Panc1 (cell line): ENCODE data around the gene NTNG1.

Experiments
- POLR2AphosphoS5 ChIP-seq: IDR thresholded peaks from 2 replicates; pipeline ENCODE4 v1.6.1; 2012; ENCODE audit warnings: mild to moderate bottlenecking, low read depth, low read length, moderate library complexity
- SIN3A ChIP-seq: IDR thresholded peaks from 2 replicates; pipeline ENCODE4 v1.6.1; 2012; ENCODE audit warnings: low read depth, mild to moderate bottlenecking, low read length, moderate library complexity, borderline replicate concordance; ENCODE audit not compliant: insufficient read depth
- TCF7L2 ChIP-seq: IDR thresholded peaks from 2 replicates; pipeline ENCODE4 v1.6.1; 2011; ENCODE audit warnings: mild to moderate bottlenecking, low read depth, low read length, inconsistent platforms
- TF ChIP-seq, protein P1 (sequence below): fragments of 450-650 bp; IDR thresholded peaks from 2 replicates; pipeline ENCODE4 v1.5.1; 2017; ENCODE audit warnings: mild to moderate bottlenecking
- TF ChIP-seq, protein P2 (sequence below), 2 experiments: IDR thresholded peaks; 2 replicates each; pipeline ENCODE4 v1.6.1; 2011 to 2012; ENCODE audit warnings: low read depth in 2 of 2, control low read depth in 1 of 2, low read length in 1 of 2, mild to moderate bottlenecking in 1 of 2, moderate library complexity in 1 of 2; ENCODE audit not compliant: insufficient read depth in 1 of 2

DNA sequence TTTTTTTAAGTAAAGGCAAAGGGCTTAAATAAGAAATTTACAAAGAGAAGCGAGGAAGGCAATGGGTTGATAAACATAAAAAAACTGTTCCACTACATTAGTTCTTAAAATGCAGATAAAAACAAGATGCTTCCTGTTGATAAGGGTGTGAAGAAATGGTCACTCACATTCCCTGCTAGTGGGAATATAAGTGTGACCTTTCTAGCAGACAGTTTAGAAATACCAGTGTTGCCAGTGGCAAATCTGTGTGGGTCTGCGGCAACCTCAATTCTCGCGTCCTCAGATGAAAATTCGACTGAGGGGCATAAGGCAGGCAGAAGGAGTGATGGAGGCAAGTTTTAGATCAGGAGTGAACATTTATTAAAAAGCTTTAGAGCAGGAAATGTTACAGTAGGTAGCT is 151.1 kb downstream of the NTNG1 start:
- TF ChIP-seq POLR2AphosphoS5 (no peak), TCF7L2 (no peak), SIN3A (no peak)
- TF ChIP-seq, protein P1, sequence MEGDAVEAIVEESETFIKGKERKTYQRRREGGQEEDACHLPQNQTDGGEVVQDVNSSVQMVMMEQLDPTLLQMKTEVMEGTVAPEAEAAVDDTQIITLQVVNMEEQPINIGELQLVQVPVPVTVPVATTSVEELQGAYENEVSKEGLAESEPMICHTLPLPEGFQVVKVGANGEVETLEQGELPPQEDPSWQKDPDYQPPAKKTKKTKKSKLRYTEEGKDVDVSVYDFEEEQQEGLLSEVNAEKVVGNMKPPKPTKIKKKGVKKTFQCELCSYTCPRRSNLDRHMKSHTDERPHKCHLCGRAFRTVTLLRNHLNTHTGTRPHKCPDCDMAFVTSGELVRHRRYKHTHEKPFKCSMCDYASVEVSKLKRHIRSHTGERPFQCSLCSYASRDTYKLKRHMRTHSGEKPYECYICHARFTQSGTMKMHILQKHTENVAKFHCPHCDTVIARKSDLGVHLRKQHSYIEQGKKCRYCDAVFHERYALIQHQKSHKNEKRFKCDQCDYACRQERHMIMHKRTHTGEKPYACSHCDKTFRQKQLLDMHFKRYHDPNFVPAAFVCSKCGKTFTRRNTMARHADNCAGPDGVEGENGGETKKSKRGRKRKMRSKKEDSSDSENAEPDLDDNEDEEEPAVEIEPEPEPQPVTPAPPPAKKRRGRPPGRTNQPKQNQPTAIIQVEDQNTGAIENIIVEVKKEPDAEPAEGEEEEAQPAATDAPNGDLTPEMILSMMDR: no peak
- TF ChIP-seq, protein P2, sequence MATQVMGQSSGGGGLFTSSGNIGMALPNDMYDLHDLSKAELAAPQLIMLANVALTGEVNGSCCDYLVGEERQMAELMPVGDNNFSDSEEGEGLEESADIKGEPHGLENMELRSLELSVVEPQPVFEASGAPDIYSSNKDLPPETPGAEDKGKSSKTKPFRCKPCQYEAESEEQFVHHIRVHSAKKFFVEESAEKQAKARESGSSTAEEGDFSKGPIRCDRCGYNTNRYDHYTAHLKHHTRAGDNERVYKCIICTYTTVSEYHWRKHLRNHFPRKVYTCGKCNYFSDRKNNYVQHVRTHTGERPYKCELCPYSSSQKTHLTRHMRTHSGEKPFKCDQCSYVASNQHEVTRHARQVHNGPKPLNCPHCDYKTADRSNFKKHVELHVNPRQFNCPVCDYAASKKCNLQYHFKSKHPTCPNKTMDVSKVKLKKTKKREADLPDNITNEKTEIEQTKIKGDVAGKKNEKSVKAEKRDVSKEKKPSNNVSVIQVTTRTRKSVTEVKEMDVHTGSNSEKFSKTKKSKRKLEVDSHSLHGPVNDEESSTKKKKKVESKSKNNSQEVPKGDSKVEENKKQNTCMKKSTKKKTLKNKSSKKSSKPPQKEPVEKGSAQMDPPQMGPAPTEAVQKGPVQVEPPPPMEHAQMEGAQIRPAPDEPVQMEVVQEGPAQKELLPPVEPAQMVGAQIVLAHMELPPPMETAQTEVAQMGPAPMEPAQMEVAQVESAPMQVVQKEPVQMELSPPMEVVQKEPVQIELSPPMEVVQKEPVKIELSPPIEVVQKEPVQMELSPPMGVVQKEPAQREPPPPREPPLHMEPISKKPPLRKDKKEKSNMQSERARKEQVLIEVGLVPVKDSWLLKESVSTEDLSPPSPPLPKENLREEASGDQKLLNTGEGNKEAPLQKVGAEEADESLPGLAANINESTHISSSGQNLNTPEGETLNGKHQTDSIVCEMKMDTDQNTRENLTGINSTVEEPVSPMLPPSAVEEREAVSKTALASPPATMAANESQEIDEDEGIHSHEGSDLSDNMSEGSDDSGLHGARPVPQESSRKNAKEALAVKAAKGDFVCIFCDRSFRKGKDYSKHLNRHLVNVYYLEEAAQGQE (IDR thresholded peaks at IDR 0.05; ENCODE audit: insufficient read depth in 1 of 2, low read depth in 2 of 2, low read length in 1 of 2): no peak
